Mucosa of rectum (tissue), 2 donors: ENCODE results near the gene HTT-AS.
A peak's percentile ranks its signal among the peaks of the same experiment; 100 is the strongest.

Experiments
- H3K27ac ChIP-seq, 2 donors: one replicate each; pipeline ENCODE4 v1.7.0; 2013; ENCODE audit warnings: inconsistent platforms in 2 of 2, low read depth in 2 of 2, low read length in 2 of 2
- H3K27me3 ChIP-seq, 2 donors: one replicate each; pipeline ENCODE4 v1.7.0; 2013; ENCODE audit warnings: low read length in 2 of 2; ENCODE audit not compliant: control insufficient read depth in 2 of 2, insufficient read depth in 2 of 2
- H3K36me3 ChIP-seq, 2 donors: one replicate each; pipeline ENCODE4 v1.7.0; 2013; ENCODE audit warnings: low read length in 2 of 2; ENCODE audit not compliant: control insufficient read depth in 2 of 2, insufficient read depth in 2 of 2
- H3K4me1 ChIP-seq, 2 donors: one replicate each; pipeline ENCODE4 v1.7.0; 2013; ENCODE audit warnings: low read length in 2 of 2, mild to moderate bottlenecking in 1 of 2; ENCODE audit not compliant: control insufficient read depth in 2 of 2, insufficient read depth in 2 of 2
- H3K4me3 ChIP-seq, 2 donors: one replicate each; pipeline ENCODE4 v1.7.0; 2013; ENCODE audit warnings: low read length in 2 of 2
- H3K9ac ChIP-seq, 2 donors: one replicate each; pipeline ENCODE4 v1.7.0; 2013; ENCODE audit warnings: low read length in 2 of 2, low read depth in 1 of 2, mild to moderate bottlenecking in 1 of 2
- H3K9me3 ChIP-seq, 2 donors: one replicate each; pipeline ENCODE4 v1.7.0; 2013; ENCODE audit warnings: low read length in 2 of 2; ENCODE audit not compliant: control insufficient read depth in 2 of 2
- donor health status: healthy.
- donor health status: Normal muscosa, but diverticular disease.

The HTT-AS gene

DNA sequence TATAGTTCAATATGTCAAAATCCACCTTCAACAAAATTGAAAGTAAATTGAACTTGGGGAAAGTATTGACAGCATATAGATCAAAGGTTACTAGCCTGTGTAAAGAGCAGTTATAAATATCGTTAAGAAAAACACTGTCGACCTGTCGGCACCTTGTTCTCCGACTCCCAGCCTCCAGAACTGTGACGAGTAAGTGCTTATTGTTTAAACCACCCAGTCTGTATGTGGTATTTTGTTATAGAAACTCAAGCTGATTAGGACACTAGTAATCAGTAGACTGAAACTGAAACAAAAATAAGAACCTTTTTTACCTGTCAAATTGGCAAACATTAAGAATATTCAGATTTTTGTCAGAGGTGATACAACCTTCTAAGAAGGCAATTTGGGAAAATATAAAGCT lies 17.1 kb upstream of the HTT-AS start:
- Histone ChIP-seq H3K27me3 (no peaks in the 10 kb centered on the region), H3K4me3 (no peak overlapping the region), H3K27ac (no peak overlapping the region), H3K4me1 (no peaks in the 10 kb centered on the region), H3K9me3 (no peaks in the 10 kb centered on the region), H3K36me3 (peaks cover 10 to 18% of the 10 kb centered on the region in 2 donors), H3K9ac (no peak overlapping the region)

DNA sequence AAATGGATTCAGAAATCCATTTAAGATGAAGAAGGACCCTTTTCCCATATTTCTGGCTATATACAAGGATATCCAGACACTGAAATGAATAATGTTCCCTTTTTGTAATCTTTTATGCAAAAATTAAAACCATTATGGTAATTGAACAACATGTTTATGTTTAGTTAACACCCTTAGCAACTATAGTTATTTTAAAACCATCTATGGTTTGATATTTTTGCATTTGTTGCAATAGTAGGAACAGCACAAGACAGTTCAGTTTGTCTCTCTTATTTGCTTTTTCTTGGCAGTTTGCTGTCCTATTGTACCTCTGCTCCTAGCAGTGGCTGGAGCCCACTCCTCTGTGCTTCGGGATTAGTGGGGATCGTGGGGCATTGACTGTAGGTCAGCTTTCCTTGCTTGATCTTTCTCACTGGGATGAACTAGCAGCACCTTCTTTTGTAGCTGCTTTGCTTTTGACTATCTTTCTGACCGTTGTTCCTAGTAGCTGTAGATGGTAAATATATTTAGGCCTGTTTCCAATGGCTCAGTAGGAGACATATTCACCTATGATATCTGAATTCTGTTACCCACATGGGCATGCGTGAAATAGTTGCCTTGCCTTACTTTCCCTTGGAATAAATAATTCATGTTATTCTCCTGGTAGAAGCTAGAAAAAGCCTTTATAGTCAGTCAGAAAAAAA lies 12.9 kb upstream of the HTT-AS start:
- H3K36me3 ChIP-seq, result peaks cover 4 to 9% of the 10 kb centered on the region in 2 donors
- no peak overlapping the region for H3K27ac ChIP-seq
- no peaks in the 10 kb centered on the region for H3K9me3 ChIP-seq
- no peaks in the 10 kb centered on the region for H3K27me3 ChIP-seq
- H3K4me1 ChIP-seq, result no peaks in the 10 kb centered on the region
- no peak overlapping the region for H3K9ac ChIP-seq
- no peak overlapping the region for H3K4me3 ChIP-seq

DNA sequence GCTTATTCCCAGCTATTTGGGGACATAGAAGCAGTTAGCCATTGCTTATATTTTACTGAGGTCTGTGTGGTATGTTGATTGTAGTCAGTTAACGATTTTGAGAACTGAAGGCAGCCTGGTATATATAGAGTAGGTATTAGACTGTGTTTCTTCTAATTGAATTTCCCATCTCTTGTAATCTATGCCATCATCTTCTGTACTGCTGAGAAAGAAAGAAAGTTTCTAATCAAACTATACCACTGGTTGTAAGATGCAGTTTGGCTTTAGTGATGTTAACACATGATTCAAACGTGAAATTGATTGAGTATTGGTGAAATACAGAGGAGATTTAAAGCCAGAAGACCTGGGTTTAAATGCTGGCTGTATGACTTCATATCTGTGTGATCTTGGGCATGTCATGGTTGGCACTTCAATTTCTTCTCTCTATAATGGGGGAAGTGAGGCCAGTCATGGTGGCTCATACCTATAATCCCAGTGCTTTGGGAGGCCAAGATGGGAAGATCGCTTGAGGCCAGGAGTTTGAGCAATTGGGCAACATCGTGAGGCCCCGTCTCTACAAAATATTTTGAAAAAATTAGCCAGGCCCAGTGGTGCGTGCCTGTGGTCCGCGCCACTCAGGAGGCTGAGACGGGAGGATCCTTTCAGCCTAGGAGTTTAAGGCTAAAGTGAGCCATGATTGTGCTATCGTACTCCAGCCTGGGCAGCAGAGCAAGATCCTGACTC lies 11.8 kb upstream of the HTT-AS start:
- H3K36me3 ChIP-seq, result peaks cover 4 to 9% of the 10 kb centered on the region in 2 donors
- H3K27ac ChIP-seq, result no peak overlapping the region
- no peaks in the 10 kb centered on the region for H3K27me3 ChIP-seq
- H3K9ac ChIP-seq, result no peak overlapping the region
- no peak overlapping the region for H3K4me3 ChIP-seq
- H3K9me3 ChIP-seq, result no peaks in the 10 kb centered on the region
- no peaks in the 10 kb centered on the region for H3K4me1 ChIP-seq

DNA sequence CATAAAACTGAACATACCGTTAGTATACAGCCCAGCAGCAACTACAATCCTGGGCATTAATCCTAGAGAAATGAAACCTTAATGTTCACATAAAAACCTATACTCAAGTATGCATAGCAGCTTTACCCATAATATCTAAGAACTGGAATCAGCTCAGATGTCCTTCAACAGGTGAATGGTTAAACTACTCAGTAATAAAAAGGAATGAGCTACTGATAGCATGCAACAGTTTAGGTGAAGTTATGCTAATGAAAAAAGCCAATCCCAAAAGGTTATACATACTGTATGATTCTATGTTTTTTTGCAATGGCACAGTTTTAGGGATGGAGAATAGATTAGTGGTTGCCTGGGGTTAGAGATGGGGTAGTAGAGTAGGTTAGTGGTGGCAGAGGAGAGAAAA lies 9.4 kb upstream of the HTT-AS start:
- no peak overlapping the region for H3K4me3 ChIP-seq
- H3K27ac ChIP-seq, result no peak overlapping the region
- no peaks in the 10 kb centered on the region for H3K4me1 ChIP-seq
- H3K9me3 ChIP-seq, result no peaks in the 10 kb centered on the region
- peaks cover 4 to 9% of the 10 kb centered on the region in 2 donors for H3K36me3 ChIP-seq
- no peaks in the 10 kb centered on the region for H3K27me3 ChIP-seq
- H3K9ac ChIP-seq, result no peak overlapping the region

DNA sequence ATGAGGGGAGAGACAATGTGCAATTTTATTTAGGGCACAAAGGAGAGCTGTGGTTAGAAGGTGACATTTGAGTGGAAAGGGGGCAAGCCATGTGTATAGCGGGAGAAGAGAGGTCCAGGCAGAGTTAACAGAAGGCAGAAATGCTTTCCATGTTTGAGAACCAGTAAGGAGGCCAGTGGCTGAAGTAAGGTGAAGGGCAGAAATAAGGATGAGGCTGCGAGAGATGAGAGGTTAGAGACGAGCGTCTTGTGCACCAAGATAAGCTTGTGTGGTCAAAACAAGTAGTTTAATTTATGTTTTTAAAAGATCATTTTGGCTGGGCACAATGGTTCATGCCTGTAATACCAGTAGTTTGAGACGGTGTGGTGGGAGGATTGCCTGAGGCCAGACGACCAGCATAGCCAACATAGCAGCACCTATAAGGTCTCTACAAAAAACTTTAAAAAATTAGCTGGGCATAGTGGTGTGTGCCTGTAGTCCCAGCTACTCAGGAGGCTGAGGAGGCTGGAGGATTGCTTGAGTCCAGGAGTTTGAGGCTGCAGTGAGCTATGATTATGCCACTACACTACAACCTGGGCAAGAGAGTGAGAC lies 8.7 kb upstream of the HTT-AS start:
- no peaks in the 10 kb centered on the region for H3K27me3 ChIP-seq
- no peak overlapping the region for H3K27ac ChIP-seq
- no peaks in the 10 kb centered on the region for H3K4me1 ChIP-seq
- peaks cover 4 to 5% of the 10 kb centered on the region in 2 donors for H3K36me3 ChIP-seq
- no peaks in the 10 kb centered on the region for H3K9me3 ChIP-seq
- H3K4me3 ChIP-seq, result no peak overlapping the region
- no peak overlapping the region for H3K9ac ChIP-seq

DNA sequence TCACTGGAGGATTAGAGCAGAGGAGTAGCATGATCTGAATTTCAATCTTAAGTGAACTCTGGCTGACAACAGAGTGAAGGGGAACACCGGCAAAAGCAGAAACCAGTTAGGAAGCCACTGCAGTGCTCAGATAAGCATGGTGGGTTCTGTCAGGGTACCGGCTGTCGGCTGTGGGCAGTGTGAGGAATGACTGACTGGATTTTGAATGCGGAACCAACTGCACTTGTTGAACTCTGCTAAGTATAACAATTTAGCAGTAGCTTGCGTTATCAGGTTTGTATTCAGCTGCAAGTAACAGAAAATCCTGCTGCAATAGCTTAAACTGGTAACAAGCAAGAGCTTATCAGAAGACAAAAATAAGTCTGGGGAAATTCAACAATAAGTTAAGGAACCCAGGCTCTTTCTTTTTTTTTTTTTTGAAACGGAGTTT lies 5.4 kb upstream of the HTT-AS start:
- no peak overlapping the region for H3K9ac ChIP-seq
- no peaks in the 10 kb centered on the region for H3K36me3 ChIP-seq
- H3K4me3 ChIP-seq, result no peak overlapping the region
- H3K27ac ChIP-seq, result no peak overlapping the region
- no peaks in the 10 kb centered on the region for H3K9me3 ChIP-seq
- peaks cover 6 to 13% of the 10 kb centered on the region in 2 donors for H3K4me1 ChIP-seq
- H3K27me3 ChIP-seq, result no peaks in the 10 kb centered on the region

DNA sequence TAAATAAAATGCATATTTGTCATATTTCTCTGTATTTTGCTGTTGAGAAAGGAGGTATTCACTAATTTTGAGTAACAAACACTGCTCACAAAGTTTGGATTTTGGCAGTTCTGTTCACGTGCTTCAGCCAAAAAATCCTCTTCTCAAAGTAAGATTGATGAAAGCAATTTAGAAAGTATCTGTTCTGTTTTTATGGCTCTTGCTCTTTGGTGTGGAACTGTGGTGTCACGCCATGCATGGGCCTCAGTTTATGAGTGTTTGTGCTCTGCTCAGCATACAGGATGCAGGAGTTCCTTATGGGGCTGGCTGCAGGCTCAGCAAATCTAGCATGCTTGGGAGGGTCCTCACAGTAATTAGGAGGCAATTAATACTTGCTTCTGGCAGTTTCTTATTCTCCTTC lies 3.5 kb upstream of the HTT-AS start:
- no peaks in the 10 kb centered on the region for H3K36me3 ChIP-seq
- H3K27ac ChIP-seq, result no peak overlapping the region
- H3K4me1 ChIP-seq, result peaks cover 12 to 17% of the 10 kb centered on the region in 2 donors
- no peaks in the 10 kb centered on the region for H3K9me3 ChIP-seq
- no peak overlapping the region for H3K9ac ChIP-seq
- peak overlapping the region in 1 of 2 donors; percentile 26 for H3K4me3 ChIP-seq
- no peaks in the 10 kb centered on the region for H3K27me3 ChIP-seq

DNA sequence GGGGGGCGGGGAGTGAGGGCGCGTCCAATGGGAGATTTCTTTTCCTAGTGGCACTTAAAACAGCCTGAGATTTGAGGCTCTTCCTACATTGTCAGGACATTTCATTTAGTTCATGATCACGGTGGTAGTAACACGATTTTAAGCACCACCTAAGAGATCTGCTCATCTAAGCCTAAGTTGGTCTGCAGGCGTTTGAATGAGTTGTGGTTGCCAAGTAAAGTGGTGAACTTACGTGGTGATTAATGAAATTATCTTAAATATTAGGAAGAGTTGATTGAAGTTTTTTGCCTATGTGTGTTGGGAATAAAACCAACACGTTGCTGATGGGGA lies 1.3 kb upstream of the HTT-AS start:
- Histone ChIP-seq H3K4me1 (peaks cover 12 to 17% of the 10 kb centered on the region in 2 donors), H3K9me3 (no peaks in the 10 kb centered on the region), H3K27ac (peak overlapping the region; percentile 96), H3K27me3 (no peaks in the 10 kb centered on the region), H3K36me3 (no peaks in the 10 kb centered on the region), H3K4me3 (peak overlapping the region; percentile 61 to 71), H3K9ac (peak overlapping the region; percentile 35 to 88)

DNA sequence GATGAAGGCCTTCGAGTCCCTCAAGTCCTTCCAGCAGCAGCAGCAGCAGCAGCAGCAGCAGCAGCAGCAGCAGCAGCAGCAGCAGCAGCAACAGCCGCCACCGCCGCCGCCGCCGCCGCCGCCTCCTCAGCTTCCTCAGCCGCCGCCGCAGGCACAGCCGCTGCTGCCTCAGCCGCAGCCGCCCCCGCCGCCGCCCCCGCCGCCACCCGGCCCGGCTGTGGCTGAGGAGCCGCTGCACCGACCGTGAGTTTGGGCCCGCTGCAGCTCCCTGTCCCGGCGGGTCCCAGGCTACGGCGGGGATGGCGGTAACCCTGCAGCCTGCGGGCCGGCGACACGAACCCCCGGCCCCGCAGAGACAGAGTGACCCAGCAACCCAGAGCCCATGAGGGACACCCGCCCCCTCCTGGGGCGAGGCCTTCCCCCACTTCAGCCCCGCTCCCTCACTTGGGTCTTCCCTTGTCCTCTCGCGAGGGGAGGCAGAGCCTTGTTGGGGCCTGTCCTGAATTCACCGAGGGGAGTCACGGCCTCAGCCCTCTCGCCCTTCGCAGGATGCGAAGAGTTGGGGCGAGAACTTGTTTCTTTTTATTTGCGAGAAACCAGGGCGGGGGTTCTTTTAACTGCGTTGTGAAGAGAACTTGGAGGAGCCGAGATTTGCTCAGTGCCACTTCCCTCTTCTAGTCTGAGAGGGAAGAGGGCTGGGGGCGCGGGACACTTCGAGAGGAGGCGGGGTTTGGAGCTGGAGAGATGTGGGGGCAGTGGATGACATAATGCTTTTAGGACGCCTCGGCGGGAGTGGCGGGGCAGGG lies 711 bp upstream of the HTT-AS start:
- peaks cover 12 to 17% of the 10 kb centered on the region in 2 donors for H3K4me1 ChIP-seq
- no peaks in the 10 kb centered on the region for H3K9me3 ChIP-seq
- peak overlapping the region; percentile 82 to 97 for H3K4me3 ChIP-seq
- peak overlapping the region; percentile 78 to 88 for H3K9ac ChIP-seq
- H3K27ac ChIP-seq, result peak overlapping the region; percentile 96
- H3K27me3 ChIP-seq, result no peaks in the 10 kb centered on the region
- no peaks in the 10 kb centered on the region for H3K36me3 ChIP-seq
